ENCODE measurements around the gene OR4D11. TPM values are rescaled to one million over a fixed set of nuclear protein-coding genes. Genes with fewer than 3 reads are reported as not detected.

OR4D11 gene
- total RNA-seq, result not detected
- not detected for total RNA-seq (2013)

DNA sequence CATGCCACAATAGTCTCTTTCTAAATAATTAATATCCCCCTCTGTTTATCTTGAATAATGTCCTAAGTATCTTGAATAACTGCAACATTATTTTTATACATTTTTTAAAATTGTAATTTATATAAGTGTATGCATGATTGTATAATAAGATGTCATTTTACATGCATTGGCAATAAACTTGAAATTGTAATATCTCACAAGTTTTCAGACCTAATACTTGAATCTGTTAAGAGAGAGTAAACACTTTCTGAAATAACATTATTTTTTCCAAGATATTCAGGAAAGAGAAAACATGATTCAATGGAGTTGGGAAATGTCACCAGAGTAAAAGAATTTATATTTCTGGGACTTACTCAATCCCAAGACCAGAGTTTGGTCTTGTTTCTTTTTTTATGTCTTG is at the start of gene OR4D11:
Gene OR4D11 (plus strand): TSS at position 301 of the 400 bp plus-strand sequence. CDS start 0 bp downstream, at position 301.
- TF ChIP-seq, protein P1, sequence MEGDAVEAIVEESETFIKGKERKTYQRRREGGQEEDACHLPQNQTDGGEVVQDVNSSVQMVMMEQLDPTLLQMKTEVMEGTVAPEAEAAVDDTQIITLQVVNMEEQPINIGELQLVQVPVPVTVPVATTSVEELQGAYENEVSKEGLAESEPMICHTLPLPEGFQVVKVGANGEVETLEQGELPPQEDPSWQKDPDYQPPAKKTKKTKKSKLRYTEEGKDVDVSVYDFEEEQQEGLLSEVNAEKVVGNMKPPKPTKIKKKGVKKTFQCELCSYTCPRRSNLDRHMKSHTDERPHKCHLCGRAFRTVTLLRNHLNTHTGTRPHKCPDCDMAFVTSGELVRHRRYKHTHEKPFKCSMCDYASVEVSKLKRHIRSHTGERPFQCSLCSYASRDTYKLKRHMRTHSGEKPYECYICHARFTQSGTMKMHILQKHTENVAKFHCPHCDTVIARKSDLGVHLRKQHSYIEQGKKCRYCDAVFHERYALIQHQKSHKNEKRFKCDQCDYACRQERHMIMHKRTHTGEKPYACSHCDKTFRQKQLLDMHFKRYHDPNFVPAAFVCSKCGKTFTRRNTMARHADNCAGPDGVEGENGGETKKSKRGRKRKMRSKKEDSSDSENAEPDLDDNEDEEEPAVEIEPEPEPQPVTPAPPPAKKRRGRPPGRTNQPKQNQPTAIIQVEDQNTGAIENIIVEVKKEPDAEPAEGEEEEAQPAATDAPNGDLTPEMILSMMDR (IDR thresholded peaks at IDR 0.05), result no peak

GRCh38 chr11:59456661-59457060 is 46.7 kb upstream of the OR4D11 start, which contains the start of gene OR4D6:
Gene OR4D6 (plus strand): TSS chr11:59456961. CDS start chr11:59456961, 0 bp downstream.
- Mint-ChIP-seq H3K4me3 (no peak within 1 kb of the TSS), H3K9me3 (no peaks in the 10 kb centered on the region), H3K27ac (no peak within 1 kb of the TSS), H3K4me1 (no peaks in the 10 kb centered on the region), H3K27me3 (ENCODE audit: low read depth in 2 of 2) (peaks cover 2 to 25% of the 10 kb centered on the region in 2 donors), H3K36me3 (no peaks in the 10 kb centered on the region)
- DNase-seq, result no peak
- intact Hi-C loops (cut with micrococcal nuclease), result no loop called here
- no peaks in the 10 kb centered on the region for H3K36me3 ChIP-seq (ENCODE audit: control insufficient read depth, insufficient read depth, low read length)
- ATAC-seq, result no peak
- no peaks in the 10 kb centered on the region for H3K27me3 ChIP-seq (ENCODE audit: control insufficient read depth, insufficient read depth, low read length)
- no peak within 1 kb of the TSS for H3K4me3 ChIP-seq (ENCODE audit: low read length)
- WGBS (ENCODE audit: insufficient coverage), result 79% methylated on average over 2 of the region's 2 CpGs
- TF ChIP-seq, protein P1 (IDR thresholded peaks at IDR 0.05), result no peak
- H3K9me3 ChIP-seq (ENCODE audit: control insufficient read depth, insufficient read depth, low read length), result no peaks in the 10 kb centered on the region
- H3K27ac ChIP-seq (ENCODE audit: low read length), result no peak within 1 kb of the TSS
- no peaks in the 10 kb centered on the region for H3K4me1 ChIP-seq (ENCODE audit: control insufficient read depth, insufficient read depth, low read length)

More for the DNA sequence above, at the start of gene OR4D11:
- H3K9me3 ChIP-seq (ENCODE audit: control insufficient read depth, insufficient read depth, low read length), result no peaks in the 10 kb centered on the region
- H3K4me3 ChIP-seq (ENCODE audit: low read length), result no peak within 1 kb of the TSS
- no peak within 1 kb of the TSS for H3K27ac ChIP-seq (ENCODE audit: low read length)
- no peaks in the 10 kb centered on the region for H3K36me3 ChIP-seq (ENCODE audit: control insufficient read depth, insufficient read depth, low read length)
- Mint-ChIP-seq H3K4me3 (no peak within 1 kb of the TSS), H3K27me3 (ENCODE audit: low read depth in 2 of 2) (peaks cover 14 to 18% of the 10 kb centered on the region in 2 donors), H3K27ac (no peak within 1 kb of the TSS), H3K4me1 (no peaks in the 10 kb centered on the region), H3K9me3 (no peaks in the 10 kb centered on the region), H3K36me3 (no peaks in the 10 kb centered on the region)
- no peaks in the 10 kb centered on the region for H3K4me1 ChIP-seq (ENCODE audit: control insufficient read depth, insufficient read depth, low read length)
- DNase-seq (no peak), ATAC-seq (no peak)
- no peaks in the 10 kb centered on the region for H3K27me3 ChIP-seq (ENCODE audit: control insufficient read depth, insufficient read depth, low read length)
- intact Hi-C loops (cut with micrococcal nuclease), result no loop called here

DNA sequence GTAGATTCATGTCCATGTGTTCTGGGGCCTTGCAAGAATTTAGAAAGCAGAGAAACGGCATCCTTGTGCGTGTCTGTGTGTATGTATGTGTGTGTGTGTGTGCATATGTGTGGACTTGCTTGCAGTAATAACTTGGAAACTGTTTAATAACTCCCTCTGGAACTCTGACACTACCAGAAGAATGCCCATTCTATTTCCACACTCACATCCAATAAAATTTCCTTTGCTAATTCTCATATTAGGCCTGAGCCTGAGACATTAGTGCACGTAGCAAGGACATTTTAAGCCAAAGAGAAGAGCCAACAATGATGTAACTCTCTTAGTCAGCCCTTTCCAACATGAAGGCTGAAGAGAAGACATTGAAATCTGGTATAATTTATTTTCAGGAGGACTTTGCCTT is 43.5 kb upstream of the OR4D11 start:
- Mint-ChIP-seq H3K9me3 (no peaks in the 10 kb centered on the region), H3K4me1 (no peaks in the 10 kb centered on the region), H3K27me3 (ENCODE audit: low read depth in 2 of 2) (peaks cover 5 to 33% of the 10 kb centered on the region in 2 donors), H3K36me3 (no peaks in the 10 kb centered on the region), H3K27ac (no peak overlapping the region), H3K4me3 (no peak overlapping the region)
- H3K27me3 ChIP-seq (ENCODE audit: control insufficient read depth, insufficient read depth, low read length), result no peaks in the 10 kb centered on the region
- no peak overlapping the region for H3K4me3 ChIP-seq (ENCODE audit: low read length)
- no peaks in the 10 kb centered on the region for H3K36me3 ChIP-seq (ENCODE audit: control insufficient read depth, insufficient read depth, low read length)
- 97% methylated on average over 3 of the region's 3 CpGs for WGBS (ENCODE audit: insufficient coverage)
- TF ChIP-seq, protein P1 (IDR thresholded peaks at IDR 0.05), result no peak
- no peaks in the 10 kb centered on the region for H3K9me3 ChIP-seq (ENCODE audit: control insufficient read depth, insufficient read depth, low read length)
- H3K27ac ChIP-seq (ENCODE audit: low read length), result no peak overlapping the region
- ATAC-seq (no peak), DNase-seq (no peak)
- intact Hi-C loops (cut with micrococcal nuclease), result no loop called here
- no peaks in the 10 kb centered on the region for H3K4me1 ChIP-seq (ENCODE audit: control insufficient read depth, insufficient read depth, low read length)

DNA sequence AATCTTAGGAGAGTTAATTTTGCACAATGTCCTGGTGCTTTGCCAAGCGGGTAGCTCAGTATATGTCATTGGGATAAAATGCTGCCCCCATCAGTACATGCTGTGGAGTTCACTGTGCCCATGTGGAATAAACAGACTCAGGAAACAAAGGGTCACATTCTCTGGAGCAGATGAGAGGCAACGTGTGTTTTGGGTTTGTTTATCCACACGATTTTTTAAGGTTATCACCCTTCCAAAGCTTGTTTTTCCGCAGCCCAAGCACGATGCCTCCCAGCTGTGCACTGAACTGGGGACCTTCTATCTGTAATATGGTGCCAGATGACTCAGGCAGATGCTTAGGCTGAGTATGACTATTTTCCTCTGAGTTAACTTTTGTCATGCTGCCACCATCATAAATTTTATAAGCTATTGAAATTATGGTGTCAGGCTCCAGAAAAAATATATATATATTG is 40.2 kb upstream of the OR4D11 start:
- Mint-ChIP-seq H3K9me3 (no peaks in the 10 kb centered on the region), H3K36me3 (no peaks in the 10 kb centered on the region), H3K4me1 (no peaks in the 10 kb centered on the region), H3K27ac (no peak overlapping the region), H3K27me3 (ENCODE audit: low read depth in 2 of 2) (peaks cover 5 to 18% of the 10 kb centered on the region in 2 donors), H3K4me3 (no peak overlapping the region)
- intact Hi-C loops (cut with micrococcal nuclease), result no loop called here
- H3K36me3 ChIP-seq (ENCODE audit: control insufficient read depth, insufficient read depth, low read length), result no peaks in the 10 kb centered on the region
- TF ChIP-seq, protein P1 (IDR thresholded peaks at IDR 0.05), result no peak
- H3K4me1 ChIP-seq (ENCODE audit: control insufficient read depth, insufficient read depth, low read length), result no peaks in the 10 kb centered on the region
- no peak overlapping the region for H3K27ac ChIP-seq (ENCODE audit: low read length)
- no peaks in the 10 kb centered on the region for H3K27me3 ChIP-seq (ENCODE audit: control insufficient read depth, insufficient read depth, low read length)
- ATAC-seq, result no peak
- 76% methylated on average over 5 of the region's 5 CpGs for WGBS (ENCODE audit: insufficient coverage)
- H3K9me3 ChIP-seq (ENCODE audit: control insufficient read depth, insufficient read depth, low read length), result no peaks in the 10 kb centered on the region
- no peak for DNase-seq
- no peak overlapping the region for H3K4me3 ChIP-seq (ENCODE audit: low read length)

Data from natural killer cell (primary cell).